Mesenchymal stem cell (in vitro differentiated cells and primary cell): ENCODE results near the gene CXCL5. TPM values are rescaled to one million over a fixed set of nuclear protein-coding genes. Genes with fewer than 3 reads are reported as not detected.
A peak's percentile ranks its signal among the peaks of the same experiment; 100 is the strongest.

Experiments used
- DNase-seq: peaks from one replicate; pipeline ENCODE4 v3.0.0-alpha.2; 2013
- H2AFZ ChIP-seq: one replicate; pipeline ENCODE4 v1.6.1; 2013; ENCODE audit warnings: low read depth, mild to moderate bottlenecking, control low read depth, inconsistent platforms, low read length, moderate library complexity
- H2AK5ac ChIP-seq: 2 replicates; pipeline ENCODE4 v1.6.1; 2013; ENCODE audit warnings: low read length, moderate library complexity, mild to moderate bottlenecking, inconsistent platforms; ENCODE audit not compliant: severe bottlenecking
- H2BK120ac ChIP-seq: one replicate; pipeline ENCODE4 v1.6.1; 2013; ENCODE audit warnings: low read depth, mild to moderate bottlenecking, inconsistent platforms, low read length, moderate library complexity
- H2BK12ac ChIP-seq, 2 experiments: one replicate each; pipeline ENCODE4 v1.6.1; 2013; ENCODE audit warnings: inconsistent platforms in 2 of 2, low read length in 2 of 2, mild to moderate bottlenecking in 2 of 2, moderate library complexity in 2 of 2, control low read depth in 1 of 2
- H2BK15ac ChIP-seq: one replicate; pipeline ENCODE4 v1.6.1; 2013; ENCODE audit warnings: mild to moderate bottlenecking, low read depth, inconsistent platforms; ENCODE audit not compliant: poor library complexity, severe bottlenecking
- H2BK5ac ChIP-seq: 2 replicates; pipeline ENCODE4 v1.6.1; 2013; ENCODE audit warnings: low read depth, mild to moderate bottlenecking, low read length, control low read depth, inconsistent platforms; ENCODE audit not compliant: poor library complexity, severe bottlenecking
- H3K14ac ChIP-seq, 2 experiments: one replicate each; pipeline ENCODE4 v1.6.1; 2013; ENCODE audit warnings: inconsistent platforms in 2 of 2, low read length in 2 of 2, control low read depth in 1 of 2, mild to moderate bottlenecking in 1 of 2, moderate library complexity in 1 of 2
- H3K18ac ChIP-seq, 2 experiments: one replicate each; pipeline ENCODE4 v1.6.1; 2013; ENCODE audit warnings: inconsistent platforms in 2 of 2, low read length in 2 of 2, control low read depth in 1 of 2, low read depth in 1 of 2, mild to moderate bottlenecking in 1 of 2
- H3K23ac ChIP-seq, 2 experiments: one replicate each; pipeline ENCODE4 v1.6.1; 2013; ENCODE audit warnings: inconsistent platforms in 2 of 2, low read length in 2 of 2, mild to moderate bottlenecking in 2 of 2, moderate library complexity in 2 of 2, control low read depth in 1 of 2
- H3K27ac ChIP-seq: 2 replicates; pipeline ENCODE4 v1.5.1; 2013; ENCODE audit warnings: mild to moderate bottlenecking, moderate library complexity, low read length, control low read depth, inconsistent platforms; ENCODE audit not compliant: poor library complexity, severe bottlenecking
- H3K27me3 ChIP-seq, 2 experiments: 2 replicates each; pipeline versions ENCODE4 v1.6.1 to v1.7.0; 2013; ENCODE audit warnings: low read length in 2 of 2, mild to moderate bottlenecking in 2 of 2, moderate library complexity in 2 of 2, control low read depth in 1 of 2, inconsistent platforms in 1 of 2; ENCODE audit not compliant: control insufficient read depth in 1 of 2, insufficient read depth in 1 of 2
- H3K36me3 ChIP-seq, 2 experiments: 2 replicates each; pipeline versions ENCODE4 v1.6.1 to v1.7.0; 2013; ENCODE audit warnings: low read length in 2 of 2, control low read depth in 1 of 2, inconsistent platforms in 1 of 2, low read depth in 1 of 2, mild to moderate bottlenecking in 1 of 2; ENCODE audit not compliant: insufficient read depth in 2 of 2, control insufficient read depth in 1 of 2
- H3K4ac ChIP-seq, 2 experiments: one replicate each; pipeline ENCODE4 v1.6.1; 2013; ENCODE audit warnings: inconsistent platforms in 2 of 2, low read length in 2 of 2, mild to moderate bottlenecking in 2 of 2, moderate library complexity in 2 of 2, control low read depth in 1 of 2, low read depth in 1 of 2
- H3K4me1 ChIP-seq: 2 replicates; pipeline ENCODE4 v1.6.1; 2013; ENCODE audit warnings: low read depth, low read length, control low read depth; ENCODE audit not compliant: control insufficient read depth, insufficient read depth
- H3K4me2 ChIP-seq: 2 replicates; pipeline ENCODE4 v1.6.1; 2013; ENCODE audit warnings: low read length, mild to moderate bottlenecking, inconsistent platforms; ENCODE audit not compliant: poor library complexity, severe bottlenecking
- H3K4me3 ChIP-seq, 2 experiments: 2 replicates each; pipeline versions ENCODE4 v1.5.1 to v1.7.0; 2013; ENCODE audit warnings: low read length in 2 of 2, mild to moderate bottlenecking in 2 of 2, control low read depth in 1 of 2, low read depth in 1 of 2; ENCODE audit not compliant: insufficient read depth in 1 of 2
- H3K79me1 ChIP-seq: replicated peaks from 2 replicates; pipeline ENCODE4 v1.6.1; 2013; ENCODE audit warnings: mild to moderate bottlenecking, control low read depth, low read length, inconsistent platforms; ENCODE audit not compliant: poor library complexity, severe bottlenecking
- H3K9ac ChIP-seq: 2 replicates; pipeline ENCODE4 v1.7.0; 2013; ENCODE audit warnings: mild to moderate bottlenecking, low read length, moderate library complexity
- H3K9me3 ChIP-seq: 2 replicates; pipeline ENCODE4 v1.7.0; 2013; ENCODE audit warnings: mild to moderate bottlenecking, low read length; ENCODE audit not compliant: control insufficient read depth
- H4K8ac ChIP-seq: one replicate; pipeline ENCODE4 v1.6.1; 2013; ENCODE audit warnings: inconsistent platforms, mild to moderate bottlenecking, low read length, moderate library complexity
- H4K91ac ChIP-seq: one replicate; pipeline ENCODE4 v1.6.1; 2013; ENCODE audit warnings: mild to moderate bottlenecking, low read length, inconsistent platforms
- WGBS: methylation state at CpG from one replicate; pipeline ENCODE4 v1.1.7; 2013; ENCODE audit warnings: mixed read lengths; 5-methylcytosine and 5-hydroxymethylcytosine counted together
- polyA plus RNA-seq, 2 experiments: library from polyadenylated mRNA; stranded (reverse); fragments of 200-250 nt; gene quantifications; one replicate each; pipeline ENCODE4 v1.2.3, GENCODE V29; 2013

Gene CXCL5
- 0.94 TPM for polyA plus RNA-seq (2013, experiment 1 of 2)
- 1.3 TPM for polyA plus RNA-seq (2013, experiment 2 of 2)

DNA sequence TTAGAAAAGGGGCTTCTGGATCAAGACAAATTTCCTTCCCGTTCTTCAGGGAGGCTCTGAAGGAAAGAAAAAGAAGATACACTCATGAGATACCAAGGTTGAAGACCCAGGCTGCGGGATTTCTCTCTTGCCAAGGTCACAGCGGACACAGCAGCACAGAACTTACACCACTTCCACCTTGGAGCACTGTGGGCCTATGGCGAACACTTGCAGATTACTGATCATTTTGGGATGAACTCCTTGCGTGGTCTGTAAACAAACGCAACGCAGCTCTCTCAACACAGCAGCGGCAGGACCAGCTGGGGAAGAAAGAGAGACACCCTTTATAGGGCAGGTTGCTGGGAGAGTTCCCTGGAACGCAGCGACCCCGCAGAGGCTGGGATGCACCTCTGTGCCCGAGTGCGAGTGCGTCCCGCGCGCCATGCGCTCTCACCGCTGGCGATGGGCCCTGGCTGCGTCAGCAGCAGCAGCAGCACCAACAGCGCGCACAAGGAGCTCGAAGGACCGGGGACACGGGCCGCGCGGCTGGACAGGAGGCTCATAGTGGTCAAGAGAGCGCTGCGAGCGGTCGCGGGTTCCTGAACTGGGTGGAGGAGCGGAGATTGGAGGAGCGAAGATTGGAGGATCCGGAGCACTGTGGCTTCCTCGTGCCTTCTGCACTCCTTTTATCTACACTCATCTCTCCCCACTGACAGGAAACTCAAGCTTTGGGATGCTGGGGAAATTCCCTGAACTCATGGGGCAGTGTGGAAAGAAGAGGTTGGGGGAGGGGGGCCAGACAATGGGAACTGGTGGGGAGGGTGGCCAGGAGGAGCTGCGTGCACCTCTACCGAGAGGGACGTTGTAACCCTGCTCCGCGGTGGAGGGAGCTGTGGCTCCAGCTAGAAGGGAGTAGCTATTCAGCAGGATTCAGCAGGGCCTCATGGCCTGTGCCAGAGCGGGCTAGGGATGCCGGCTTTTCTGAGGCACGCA lies at the start of gene CXCL5:
Gene CXCL5, minus strand, starts transcription at position 638 of the 972 bp plus-strand sequence. Its CDS starts 96 bp downstream, at position 542.
- H2BK5ac ChIP-seq = no peak within 1 kb of the TSS
- peak within 1 kb of the TSS; percentile 49 for H2AFZ ChIP-seq
- H4K8ac ChIP-seq = peak within 1 kb of the TSS; percentile 69
- no peak within 1 kb of the TSS for H3K23ac ChIP-seq
- peak within 1 kb of the TSS; percentile 49 to 82 for H3K4me3 ChIP-seq
- H2BK120ac ChIP-seq = no peak within 1 kb of the TSS
- H3K4ac ChIP-seq = no peak within 1 kb of the TSS
- H3K9ac ChIP-seq = peak within 1 kb of the TSS; percentile 51
- DNase-seq = peak; percentile 59
- no peak within 1 kb of the TSS for H3K27ac ChIP-seq
- peak within 1 kb of the TSS; percentile 77 for H2BK15ac ChIP-seq
- H3K18ac ChIP-seq = peak within 1 kb of the TSS; percentile 40 to 72
- peak within 1 kb of the TSS; percentile 75 for H3K4me2 ChIP-seq
- no peaks in the 10 kb centered on the region for H3K36me3 ChIP-seq
- 5% methylated on average over 35 of the region's 46 CpGs for WGBS
- no peak within 1 kb of the TSS for H4K91ac ChIP-seq
- peaks cover 0 to 8% of the 10 kb centered on the region in 2 experiments for H3K27me3 ChIP-seq
- H3K14ac ChIP-seq = peak within 1 kb of the TSS in 1 of 2 experiments; percentile 2
- no peak within 1 kb of the TSS for H2AK5ac ChIP-seq
- H3K79me1 ChIP-seq = no peaks in the 10 kb centered on the region
- no peaks in the 10 kb centered on the region for H3K9me3 ChIP-seq
- peaks cover 7% of the 10 kb centered on the region for H3K4me1 ChIP-seq
- H2BK12ac ChIP-seq = peak within 1 kb of the TSS in 1 of 2 experiments; percentile 32

DNA sequence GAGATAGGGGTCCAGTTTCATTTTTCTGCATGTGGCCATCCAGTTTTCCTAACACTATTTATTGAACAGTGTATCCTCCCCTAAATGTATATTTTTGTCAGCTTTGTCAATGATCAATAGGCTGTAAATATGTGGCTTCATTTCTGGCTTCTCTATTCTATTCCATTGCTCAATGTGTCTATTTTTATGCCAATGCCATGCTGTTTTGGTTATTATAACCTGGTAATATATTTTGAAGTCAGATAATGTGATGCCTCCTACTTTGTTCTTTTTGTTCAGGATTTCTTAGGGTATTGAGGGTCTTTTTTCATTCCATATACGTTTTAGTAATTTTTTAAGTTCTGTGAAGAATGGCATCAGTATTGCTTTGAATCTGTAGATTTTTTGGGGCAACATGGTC lies 48.7 kb upstream of the CXCL5 start:
- H4K8ac ChIP-seq = no peak overlapping the region
- no peak overlapping the region for H2BK15ac ChIP-seq
- H3K9me3 ChIP-seq = peaks cover 16% of the 10 kb centered on the region
- no peak overlapping the region for H3K23ac ChIP-seq
- no peak overlapping the region for H2BK12ac ChIP-seq
- H3K4ac ChIP-seq = no peak overlapping the region
- H3K9ac ChIP-seq = no peak overlapping the region
- H4K91ac ChIP-seq = no peak overlapping the region
- no peak for DNase-seq
- no peak overlapping the region for H3K14ac ChIP-seq
- H2AK5ac ChIP-seq = no peak overlapping the region
- no peak overlapping the region for H3K18ac ChIP-seq
- H2BK5ac ChIP-seq = no peak overlapping the region
- H2BK120ac ChIP-seq = no peak overlapping the region
- no peaks in the 10 kb centered on the region for H3K4me1 ChIP-seq
- H3K4me3 ChIP-seq = no peak overlapping the region
- H3K27me3 ChIP-seq = no peaks in the 10 kb centered on the region
- 60% methylated on average over 1 of the region's 1 CpG for WGBS
- no peaks in the 10 kb centered on the region for H3K36me3 ChIP-seq
- no peak overlapping the region for H3K4me2 ChIP-seq
- H2AFZ ChIP-seq = no peak overlapping the region
- no peaks in the 10 kb centered on the region for H3K79me1 ChIP-seq
- H3K27ac ChIP-seq = no peak overlapping the region

DNA sequence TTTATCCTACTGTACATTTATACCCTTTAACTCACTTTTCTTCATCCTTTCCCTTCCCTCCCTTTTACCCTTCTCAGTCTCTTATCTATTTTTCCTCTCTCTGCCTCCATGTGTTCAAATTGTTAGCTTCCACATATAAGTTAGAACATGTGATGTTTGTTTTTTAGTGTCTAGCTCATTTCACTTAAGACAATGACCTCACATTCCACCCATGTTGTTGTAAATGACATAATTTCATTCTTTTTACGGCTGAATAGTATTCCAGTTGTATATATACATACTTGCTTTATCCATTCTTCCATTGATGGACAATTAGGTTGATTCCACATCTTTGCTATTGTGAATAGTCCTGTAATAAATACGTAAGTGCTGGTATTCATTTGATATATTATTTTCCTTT lies 47.3 kb upstream of the CXCL5 start:
- H3K4me3 ChIP-seq = no peak overlapping the region
- H3K9ac ChIP-seq = no peak overlapping the region
- no peak overlapping the region for H2AFZ ChIP-seq
- H4K91ac ChIP-seq = no peak overlapping the region
- H2AK5ac ChIP-seq = no peak overlapping the region
- no peak overlapping the region for H3K14ac ChIP-seq
- H3K36me3 ChIP-seq = no peaks in the 10 kb centered on the region
- H3K27ac ChIP-seq = no peak overlapping the region
- H4K8ac ChIP-seq = no peak overlapping the region
- no peak overlapping the region for H2BK15ac ChIP-seq
- no peaks in the 10 kb centered on the region for H3K4me1 ChIP-seq
- H2BK12ac ChIP-seq = no peak overlapping the region
- no peak overlapping the region for H3K4ac ChIP-seq
- H2BK120ac ChIP-seq = no peak overlapping the region
- peaks cover 16% of the 10 kb centered on the region for H3K9me3 ChIP-seq
- H3K18ac ChIP-seq = no peak overlapping the region
- DNase-seq = no peak
- no peaks in the 10 kb centered on the region for H3K27me3 ChIP-seq
- H3K79me1 ChIP-seq = no peaks in the 10 kb centered on the region
- H2BK5ac ChIP-seq = no peak overlapping the region
- H3K23ac ChIP-seq = no peak overlapping the region
- H3K4me2 ChIP-seq = no peak overlapping the region
- WGBS = 100% methylated on average over 1 of the region's 2 CpGs

DNA sequence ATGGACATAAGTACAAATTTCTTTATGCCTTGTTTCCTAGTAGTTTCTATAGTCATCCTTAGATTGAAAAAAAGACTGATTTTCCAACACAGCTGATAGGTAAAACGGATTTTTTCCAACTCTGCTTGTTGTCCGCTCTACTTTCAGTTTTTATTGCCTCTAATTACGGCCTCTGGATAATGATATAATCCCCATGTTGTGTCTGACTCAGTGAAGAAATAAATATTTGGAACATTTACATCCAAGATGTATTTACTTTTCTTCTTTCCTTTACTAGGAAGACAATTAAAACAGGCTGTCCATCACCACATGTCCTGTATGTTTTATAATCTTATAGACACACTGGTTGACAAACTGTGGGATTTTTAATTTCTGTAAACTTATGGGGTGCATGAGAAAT lies 46.8 kb upstream of the CXCL5 start:
- Histone ChIP-seq H2AK5ac (no peak overlapping the region), H3K4me1 (no peaks in the 10 kb centered on the region), H4K8ac (no peak overlapping the region), H2BK5ac (no peak overlapping the region), H3K9ac (no peak overlapping the region), H2BK120ac (no peak overlapping the region), H4K91ac (no peak overlapping the region), H3K36me3 (no peaks in the 10 kb centered on the region), H3K9me3 (peaks cover 16% of the 10 kb centered on the region), H3K18ac (no peak overlapping the region), H3K27ac (no peak overlapping the region), H2BK15ac (no peak overlapping the region), H3K23ac (no peak overlapping the region), H3K14ac (no peak overlapping the region), H3K4ac (no peak overlapping the region), H3K79me1 (no peaks in the 10 kb centered on the region), H2BK12ac (no peak overlapping the region), H3K27me3 (no peaks in the 10 kb centered on the region), H3K4me3 (no peak overlapping the region), H3K4me2 (no peak overlapping the region), H2AFZ (no peak overlapping the region)
- DNase-seq = no peak
- WGBS = 78% methylated on average over 3 of the region's 3 CpGs
